GM19240 (cell line): ENCODE data around the gene TTC21A.

Source experiments
- DNase-seq: peaks from one replicate; pipeline ENCODE4 v3.0.0; 2011; ENCODE audit warnings: low spot score; ENCODE audit not compliant: insufficient read length

TTC21A gene

GRCh38 chr3:39136533-39137434, 29.3 kb downstream of the TTC21A start:
- DNase-seq: no peak

- DNase-seq: no peak
Measured at GRCh38 chr3:39137435-39137936, 30.0 kb downstream of the TTC21A start.

DNA sequence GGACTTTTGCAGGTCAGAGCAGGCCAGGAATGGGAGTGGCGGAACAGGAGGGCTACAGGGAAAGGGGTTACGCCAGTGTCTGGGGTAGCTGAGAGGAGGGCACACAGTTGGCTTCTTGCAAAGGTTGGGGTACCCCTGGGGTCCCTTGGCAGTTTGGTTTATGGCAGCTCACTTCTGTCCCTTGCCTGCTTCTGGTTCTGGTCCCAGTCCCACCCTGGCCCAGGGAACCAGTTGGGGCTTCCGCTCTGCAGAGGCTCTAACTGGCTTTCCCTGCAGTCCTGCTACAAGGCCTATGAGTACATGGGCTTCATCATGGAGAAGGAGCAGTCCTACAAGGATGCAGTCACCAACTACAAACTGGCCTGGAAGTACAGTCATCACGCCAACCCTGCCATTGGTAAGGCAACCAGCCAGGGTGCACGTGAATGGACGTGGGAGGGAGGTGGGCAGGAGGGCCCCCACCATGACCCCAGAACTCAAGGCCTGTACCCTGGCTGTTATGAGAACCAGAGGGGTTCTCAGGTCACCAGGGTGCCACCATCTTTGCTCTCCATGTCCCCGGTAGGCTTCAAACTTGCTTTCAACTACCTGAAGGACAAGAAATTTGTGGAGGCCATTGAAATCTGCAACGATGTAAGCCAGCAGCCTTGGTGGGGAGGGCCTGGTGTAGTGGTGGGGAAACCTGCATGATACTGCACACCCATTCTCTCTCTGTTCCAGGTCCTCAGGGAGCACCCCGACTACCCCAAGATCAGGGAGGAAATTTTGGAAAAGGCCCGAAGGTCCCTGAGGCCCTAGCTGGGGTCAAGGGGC, 30.7 kb downstream of the TTC21A start:
- no peak for DNase-seq

DNA sequence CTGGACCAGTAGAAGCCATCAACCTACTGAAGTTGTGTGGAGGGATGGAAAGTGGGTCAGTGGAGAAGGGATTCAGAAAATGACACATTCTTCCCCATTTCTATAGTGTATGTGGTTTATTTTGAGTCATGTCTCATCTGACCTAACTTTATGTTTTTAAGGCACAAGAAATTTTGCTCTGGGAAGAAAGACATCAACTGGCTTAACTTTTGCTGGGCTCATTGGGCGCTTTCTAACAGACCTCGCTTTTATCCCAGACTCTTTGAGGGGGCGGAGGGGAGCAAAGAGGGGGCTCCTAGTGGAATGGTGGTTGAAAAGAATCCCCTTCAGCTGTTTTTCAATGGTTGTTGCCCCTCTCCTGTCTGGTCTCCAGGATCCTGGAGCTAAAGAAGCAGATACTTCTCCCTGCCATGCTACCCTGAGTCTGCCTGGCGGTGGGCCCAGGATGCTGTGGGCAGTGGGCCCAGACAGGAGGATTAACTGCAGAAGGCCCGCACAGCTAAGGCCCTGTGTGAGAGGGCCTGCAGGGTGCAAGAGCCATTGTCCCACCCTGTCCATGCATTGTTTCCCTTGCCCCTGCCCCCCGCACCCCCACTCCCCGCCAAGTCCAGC, 31.4 kb downstream of the TTC21A start:
- DNase-seq: no peak

DNA sequence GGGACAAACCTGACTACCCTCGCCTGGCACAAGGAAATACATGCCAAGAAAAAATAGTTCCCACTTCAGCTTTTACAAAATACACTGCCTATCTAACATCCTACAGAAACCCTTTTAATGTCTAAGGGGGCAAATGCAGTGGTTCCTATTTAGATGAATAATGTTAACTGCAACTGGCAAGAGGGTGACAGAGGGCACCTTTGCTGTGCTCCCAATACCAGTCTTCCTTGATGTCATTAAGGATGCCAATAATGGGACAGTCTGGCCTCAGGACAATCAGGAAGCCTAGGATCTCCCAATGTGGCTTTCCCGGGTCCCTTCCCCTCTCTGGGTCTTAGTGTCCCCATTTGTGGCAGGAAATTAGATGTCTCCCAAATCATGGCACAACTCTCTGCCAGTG, 32.0 kb downstream of the TTC21A start:
- no peak for DNase-seq

- DNase-seq: no peak
Measured at GRCh38 chr3:39140341-39140971, 33.0 kb downstream of the TTC21A start.

GRCh38 chr3:39141171-39141995, 33.9 kb downstream of the TTC21A start:
- DNase-seq: no peak

GRCh38 chr3:39142067-39142466, 34.6 kb downstream of the TTC21A start:
- no peak for DNase-seq

- no peak for DNase-seq
Measured at GRCh38 chr3:39143051-39143885, 35.8 kb downstream of the TTC21A start.

GRCh38 chr3:39144095-39144747, 36.7 kb downstream of the TTC21A start:
- no peak for DNase-seq

- DNase-seq: no peak
Measured at GRCh38 chr3:39144748-39145380, 37.4 kb downstream of the TTC21A start.

DNA sequence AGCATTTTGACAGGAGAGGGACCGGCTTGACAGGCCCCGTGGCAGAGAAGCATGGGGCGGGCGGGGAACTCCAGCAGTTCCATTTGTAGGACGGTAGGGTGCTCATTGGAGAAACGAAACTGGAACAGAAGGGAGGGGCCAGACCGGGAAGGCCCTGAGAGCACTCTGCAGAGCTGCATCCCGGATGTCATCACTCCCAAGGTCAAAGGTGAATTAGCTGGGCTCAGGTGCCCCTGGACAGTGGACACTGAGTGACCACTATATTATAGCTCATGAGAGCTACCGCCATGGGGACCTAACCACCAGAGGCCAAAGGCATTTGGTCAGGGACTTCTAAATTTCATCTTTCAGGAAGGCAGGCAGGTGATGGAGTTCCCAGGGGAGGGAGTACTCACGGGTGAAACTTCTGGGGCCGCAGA, 38.6 kb downstream of the TTC21A start:
- no peak for DNase-seq

- DNase-seq: no peak
Measured at GRCh38 chr3:39146611-39147591, 39.4 kb downstream of the TTC21A start.

- no peak for DNase-seq
Measured at GRCh38 chr3:39147711-39148434, 40.4 kb downstream of the TTC21A start.

GRCh38 chr3:39148435-39149058, 41.1 kb downstream of the TTC21A start:
- DNase-seq: no peak

DNA sequence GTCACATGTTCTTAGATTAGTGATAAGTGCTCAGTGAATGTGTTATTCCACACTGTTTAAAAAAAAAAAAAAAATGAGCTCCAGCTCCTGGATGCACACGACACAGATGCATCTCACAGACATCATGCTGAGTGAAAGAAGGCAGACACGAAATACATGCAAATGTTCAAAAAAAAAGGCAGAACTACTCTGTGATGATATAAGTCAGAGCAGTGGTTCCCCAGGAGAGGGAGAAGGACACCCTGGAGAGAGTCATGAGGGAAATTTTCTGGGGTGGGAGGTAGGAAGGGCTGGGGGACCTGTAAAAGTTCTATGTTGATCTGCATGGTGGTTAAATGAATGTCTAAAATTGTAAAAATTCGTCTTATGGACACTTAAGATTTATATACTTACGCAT, 41.6 kb downstream of the TTC21A start:
- DNase-seq: no peak
